ENCODE measurements around the gene PDE9A.

Gene PDE9A

GRCh38 chr21:42760951-42761751, 107.7 kb downstream of the PDE9A start:
- no peak for DNase-seq

GRCh38 chr21:42761776-42762335, 108.4 kb downstream of the PDE9A start:
- DNase-seq: no peak

GRCh38 chr21:42763581-42764442, 110.4 kb downstream of the PDE9A start:
- DNase-seq: no peak

DNA sequence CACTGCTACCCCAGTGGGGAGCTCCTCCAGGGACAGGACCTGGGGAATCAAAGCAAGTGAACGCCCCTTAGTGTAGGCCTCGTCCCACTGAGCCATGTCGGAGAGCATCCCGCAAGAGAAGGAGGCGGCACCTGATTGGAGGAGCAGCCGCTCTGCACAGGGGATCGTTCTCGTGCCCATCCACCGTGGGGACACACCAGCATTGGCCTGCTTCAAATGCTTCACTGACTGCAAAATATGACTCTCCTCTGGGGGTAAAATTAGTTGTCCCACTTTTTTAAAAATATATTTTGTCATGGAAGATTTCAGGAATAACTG, 111.0 kb downstream of the PDE9A start:
- DNase-seq: no peak

GRCh38 chr21:42764883-42765282, 111.5 kb downstream of the PDE9A start:
- DNase-seq: no peak

- no peak for DNase-seq
Observed at GRCh38 chr21:42765656-42766055, 112.2 kb downstream of the PDE9A start.

DNA sequence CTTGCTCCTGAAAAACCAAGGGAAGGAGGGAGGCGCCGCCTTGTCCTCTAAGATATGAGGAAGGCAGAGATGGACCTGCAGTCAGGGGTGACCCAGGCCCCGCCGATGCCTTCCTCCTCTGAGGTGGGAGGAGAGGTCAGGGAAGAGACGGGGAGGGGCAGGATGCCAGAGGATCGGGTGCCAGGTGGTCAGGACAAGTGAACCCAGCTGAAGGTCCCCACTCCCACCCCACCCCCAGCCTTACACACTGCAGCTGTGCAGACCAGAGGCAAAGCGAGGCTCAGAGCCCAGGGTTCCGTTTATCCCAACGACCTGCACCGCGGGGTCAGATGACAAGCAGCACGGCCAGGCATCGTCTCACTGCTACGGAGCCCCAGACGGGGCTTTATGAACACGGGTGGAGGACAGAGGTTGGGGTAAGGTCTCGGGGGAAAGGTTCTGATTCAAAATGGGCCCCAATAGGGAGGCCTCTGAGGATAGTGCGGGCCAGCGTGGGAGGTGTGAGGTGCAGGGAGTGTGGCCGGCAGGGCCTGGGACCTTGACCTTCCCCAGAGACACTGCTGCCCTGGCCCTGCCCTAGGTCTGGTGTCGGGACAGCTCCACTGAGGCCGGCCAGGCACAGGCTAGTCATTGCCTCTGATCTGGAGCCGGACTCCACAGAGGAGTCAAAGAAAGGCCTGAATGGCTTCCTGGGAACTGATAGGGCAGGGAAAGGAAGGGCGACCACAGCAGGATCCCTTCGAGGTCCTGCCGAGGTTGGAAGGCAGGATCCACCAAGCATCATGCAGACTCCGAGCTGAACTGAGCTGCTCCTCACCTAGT, 113.5 kb downstream of the PDE9A start:
- no peak for DNase-seq

DNA sequence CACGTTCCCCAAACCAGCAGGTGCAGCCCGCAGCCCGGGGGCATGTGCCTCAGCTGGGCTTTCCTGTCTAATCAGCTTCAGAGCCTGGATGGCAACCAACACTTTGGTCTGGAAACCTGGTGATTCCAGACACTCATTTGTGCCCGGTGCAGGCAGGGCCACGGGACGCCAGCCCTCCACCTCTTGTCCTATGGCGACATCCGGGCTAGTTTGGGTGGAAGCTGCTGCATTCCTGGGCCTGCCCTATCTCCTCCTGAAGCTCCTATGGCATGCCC, 114.1 kb downstream of the PDE9A start:
- DNase-seq: no peak

- DNase-seq: no peak
Observed at GRCh38 chr21:42768324-42769121, 115.1 kb downstream of the PDE9A start.

- no peak for DNase-seq
Observed at GRCh38 chr21:42769183-42769819, 115.9 kb downstream of the PDE9A start.

- DNase-seq: no peak
Observed at GRCh38 chr21:42769820-42770716, 116.6 kb downstream of the PDE9A start.

GRCh38 chr21:42770717-42771502, 117.5 kb downstream of the PDE9A start:
- no peak for DNase-seq

DNA sequence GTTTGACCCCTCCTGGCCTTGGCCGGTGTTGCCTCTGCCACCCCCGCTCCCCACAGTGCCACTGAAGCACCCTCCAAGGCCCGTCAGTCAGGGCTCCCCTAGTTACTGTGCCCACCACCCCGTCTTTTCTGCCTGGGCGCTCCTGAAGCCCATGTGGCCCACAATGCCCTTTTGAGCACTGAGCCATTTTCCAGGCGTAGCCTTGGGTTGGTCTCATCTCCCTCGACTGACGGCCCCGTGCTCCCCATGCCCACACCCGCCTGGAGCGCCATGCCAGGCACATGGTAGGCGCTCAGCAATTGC, 118.0 kb downstream of the PDE9A start:
- DNase-seq: no peak

- DNase-seq: no peak
Observed at GRCh38 chr21:42775123-42775522, 121.7 kb downstream of the PDE9A start.

- no peak for DNase-seq
Observed at GRCh38 chr21:42775891-42776290, 122.5 kb downstream of the PDE9A start.

- DNase-seq: no peak
Observed at GRCh38 chr21:42777064-42777756, 123.8 kb downstream of the PDE9A start.

- no peak for DNase-seq
Observed at GRCh38 chr21:42777757-42778344, 124.4 kb downstream of the PDE9A start.

- DNase-seq: no peak
Observed at GRCh38 chr21:42779431-42779861, 126.0 kb downstream of the PDE9A start.

GRCh38 chr21:42780617-42781016, 127.2 kb downstream of the PDE9A start:
- DNase-seq: no peak
